CD4-positive, alpha-beta T cell treated with Interleukin-17A for 4 hours (primary cell): ENCODE results near the gene SLC5A10.

ENCODE experiments used
- DNase-seq: peaks from one replicate; pipeline ENCODE4 v3.0.0-alpha.2; 2020; ENCODE audit warnings: mixed read lengths

The SLC5A10 gene

DNA sequence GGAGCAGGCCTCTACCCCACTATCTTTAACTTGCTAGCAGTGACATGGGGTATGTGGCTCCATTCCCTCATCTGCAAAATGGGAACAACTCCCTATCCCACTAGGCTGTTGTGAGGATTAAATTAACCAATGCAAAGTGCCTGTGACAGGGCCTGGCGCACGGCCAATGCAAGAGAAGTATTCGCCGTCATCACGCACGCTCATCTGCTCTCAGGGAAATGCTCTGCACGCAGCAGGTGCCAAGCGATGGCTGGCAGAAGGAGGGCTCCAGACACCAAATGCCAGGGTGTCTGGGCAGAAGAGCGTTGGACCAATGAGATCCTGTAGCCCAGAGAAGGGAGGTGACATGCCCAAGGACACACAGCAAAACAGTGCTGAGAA lies 35.3 kb downstream of the SLC5A10 start:
- DNase-seq: no peak

DNA sequence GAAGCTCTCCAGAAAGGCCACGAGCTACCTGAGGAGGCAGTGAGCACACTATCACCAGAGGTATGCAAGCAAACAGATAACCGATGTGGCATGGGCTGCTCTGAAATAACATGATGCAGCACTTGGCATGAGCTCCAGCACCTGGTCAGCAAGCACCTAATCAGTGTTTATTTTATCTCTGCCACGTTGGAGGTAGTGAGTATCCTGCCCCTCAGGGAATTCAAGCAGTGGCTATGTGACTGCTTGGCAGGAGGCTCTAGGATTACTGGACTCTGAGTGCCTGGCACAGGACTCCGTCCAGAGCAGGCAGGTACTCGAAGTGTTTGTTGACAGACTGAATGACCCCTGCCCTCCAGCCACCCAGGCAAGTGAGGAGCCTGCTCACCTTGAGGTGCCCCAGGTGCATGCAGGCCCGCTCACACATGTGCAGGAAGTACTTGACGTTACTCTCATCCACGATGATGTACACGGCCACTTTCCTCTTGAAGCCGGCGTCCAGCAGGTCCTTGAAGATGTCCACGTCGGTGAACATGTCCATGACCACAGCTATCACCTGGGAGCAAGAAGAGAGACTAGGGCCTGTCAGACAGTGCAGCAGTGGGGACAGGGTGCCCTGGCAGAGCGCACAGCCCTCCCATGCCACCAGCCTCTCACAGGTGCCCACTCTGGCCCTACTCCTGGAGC lies 36.0 kb downstream of the SLC5A10 start:
- DNase-seq: no peak

DNA sequence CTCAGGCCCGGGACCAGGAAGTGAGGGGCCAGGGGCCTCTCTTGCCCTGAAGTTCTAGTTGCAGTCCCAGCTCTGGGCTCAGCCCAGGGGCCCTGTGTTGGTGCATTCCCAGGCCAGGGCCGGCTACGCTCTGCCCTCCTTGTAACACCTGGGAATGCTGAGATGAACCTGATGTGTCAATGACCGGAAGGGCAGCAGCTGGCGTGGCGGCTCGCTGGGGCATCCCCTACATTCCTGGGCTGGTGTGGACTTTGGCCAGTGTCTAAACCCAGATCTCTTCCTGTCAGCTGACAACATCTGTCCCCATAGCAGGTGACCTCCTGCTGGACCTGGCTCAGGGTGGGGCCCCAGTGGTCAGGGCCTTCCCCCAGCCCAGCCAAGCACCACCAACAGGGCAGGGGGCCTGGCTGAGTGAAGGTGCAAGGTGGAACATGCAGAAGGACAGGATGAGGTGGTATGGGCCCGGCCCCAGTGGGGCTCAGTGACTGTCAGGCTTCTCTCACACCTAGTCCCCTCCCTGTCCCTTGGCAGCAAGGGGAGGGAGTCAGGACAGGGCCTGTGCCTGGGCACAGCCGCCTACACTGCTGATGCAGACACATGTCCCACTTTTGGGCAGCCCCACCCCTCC lies 36.7 kb downstream of the SLC5A10 start:
- DNase-seq: no peak

DNA sequence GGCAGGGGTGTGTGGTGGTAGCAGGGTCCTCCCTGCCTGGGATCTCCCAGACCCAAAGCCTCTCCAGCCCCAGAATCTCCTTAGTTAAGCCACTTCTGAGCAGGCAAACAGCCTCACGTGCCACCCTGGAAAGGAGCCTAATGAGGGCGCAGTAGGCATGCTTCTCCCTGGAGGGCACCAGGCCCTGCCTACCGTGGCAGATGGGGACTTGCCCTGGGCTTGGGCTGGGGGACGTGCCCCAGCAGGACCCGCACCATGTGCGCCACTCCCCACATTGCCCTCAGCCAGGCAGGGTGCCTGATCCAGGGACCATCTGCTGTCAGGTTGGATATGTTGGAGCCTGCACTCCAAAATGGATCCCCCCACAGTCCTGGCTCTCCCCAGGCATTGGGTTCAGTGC lies 38.4 kb downstream of the SLC5A10 start:
- no peak for DNase-seq

DNA sequence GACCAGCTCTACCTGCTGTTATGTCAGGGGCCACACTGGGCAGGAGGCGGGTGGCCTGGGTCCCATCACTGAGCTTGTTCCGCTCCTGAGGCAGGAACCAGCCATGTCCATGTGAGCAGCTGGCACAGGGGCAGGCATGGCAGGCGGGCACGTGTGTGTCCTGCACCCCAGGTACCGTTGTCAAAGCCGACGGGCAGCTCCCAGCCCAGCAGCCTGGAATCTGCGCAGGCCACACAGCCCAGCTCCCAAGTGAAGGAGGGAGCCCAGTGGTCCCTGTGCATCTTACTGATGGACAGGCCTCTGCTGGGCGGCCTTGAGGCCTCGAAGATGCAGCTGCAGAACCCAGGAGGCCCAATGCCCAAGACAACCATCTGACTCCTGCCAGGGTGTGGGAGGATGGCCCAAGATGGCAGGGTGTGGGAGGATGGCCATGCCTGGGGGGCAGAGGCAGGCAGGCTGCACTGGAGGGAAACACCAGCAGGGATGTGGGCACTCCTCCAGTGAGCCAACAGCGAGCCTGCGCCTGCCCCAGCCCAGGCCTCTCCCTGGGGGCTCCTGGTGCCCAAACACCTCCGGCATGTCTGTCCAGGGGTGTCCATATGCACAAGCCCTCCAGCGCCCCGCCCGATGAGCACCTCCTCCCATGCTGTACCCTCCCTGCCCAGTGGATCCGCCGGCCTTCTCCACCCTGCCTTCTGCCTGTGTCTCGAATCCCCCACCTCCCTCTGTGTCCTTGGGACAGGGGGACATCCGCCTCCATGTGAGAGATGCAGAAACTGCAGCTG lies 39.8 kb downstream of the SLC5A10 start:
- no peak for DNase-seq

DNA sequence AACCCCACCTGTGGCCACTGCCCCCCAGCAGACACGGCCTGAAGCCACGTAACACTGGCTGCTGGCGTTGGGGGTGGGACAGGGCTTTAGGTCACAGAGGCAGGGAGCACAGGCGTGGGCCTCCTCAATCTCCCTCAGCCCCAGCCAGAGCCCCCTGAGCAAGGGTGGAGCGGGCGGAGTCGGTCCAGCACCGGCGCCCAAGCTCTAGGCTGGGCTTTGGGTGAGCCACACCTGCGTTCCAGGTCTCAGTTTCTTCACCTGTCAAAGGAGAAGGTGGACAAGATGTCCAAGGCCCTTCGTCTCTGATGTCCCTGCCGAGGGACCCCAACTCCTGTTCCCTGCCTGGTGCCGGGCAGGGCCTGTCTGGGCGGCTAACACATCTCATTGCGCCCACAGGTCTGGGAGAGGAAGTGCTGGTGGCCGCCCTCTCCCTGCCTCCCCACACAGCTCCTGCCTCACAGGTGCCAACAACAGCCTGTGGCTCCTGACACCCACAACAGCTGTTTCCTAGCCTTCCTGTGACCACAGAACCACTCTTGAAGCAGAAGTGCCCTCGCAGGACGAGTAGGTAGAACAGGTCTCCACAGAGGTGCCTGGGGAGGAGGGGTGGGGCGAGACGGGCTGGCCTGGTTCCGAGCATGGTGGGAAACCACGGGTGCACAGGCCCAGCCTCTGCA lies 40.6 kb downstream of the SLC5A10 start:
- peak; percentile 32 for DNase-seq

DNA sequence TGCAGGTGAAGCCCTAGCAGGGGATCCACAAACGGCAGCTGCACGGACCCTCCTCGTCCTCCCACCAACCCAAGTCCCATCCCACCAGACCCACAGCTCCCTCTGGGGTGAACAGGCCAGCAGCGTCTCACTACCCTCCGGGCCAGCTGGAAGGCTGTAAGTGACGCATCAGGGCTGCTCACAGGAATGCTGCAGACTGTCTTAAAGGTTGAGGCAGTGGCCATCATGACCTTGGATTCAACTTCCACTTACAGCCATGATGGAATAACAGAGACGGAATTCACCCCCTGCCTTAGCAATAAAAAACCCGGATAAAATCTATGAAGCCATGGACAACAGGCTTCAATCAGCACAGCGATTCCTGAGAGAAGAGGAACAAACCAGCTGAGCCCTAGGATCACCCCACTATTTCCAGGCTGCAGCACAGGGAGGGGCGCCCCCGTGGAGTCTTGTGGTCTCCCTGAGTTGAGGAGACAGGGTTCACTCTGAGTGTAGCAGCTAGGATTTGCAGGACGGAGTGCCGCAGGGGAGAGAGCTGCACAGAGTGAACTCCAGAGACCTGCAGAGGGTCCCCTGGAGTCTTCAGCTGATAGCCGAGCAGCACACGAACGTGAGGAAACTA lies 42.1 kb downstream of the SLC5A10 start:
- no peak for DNase-seq

DNA sequence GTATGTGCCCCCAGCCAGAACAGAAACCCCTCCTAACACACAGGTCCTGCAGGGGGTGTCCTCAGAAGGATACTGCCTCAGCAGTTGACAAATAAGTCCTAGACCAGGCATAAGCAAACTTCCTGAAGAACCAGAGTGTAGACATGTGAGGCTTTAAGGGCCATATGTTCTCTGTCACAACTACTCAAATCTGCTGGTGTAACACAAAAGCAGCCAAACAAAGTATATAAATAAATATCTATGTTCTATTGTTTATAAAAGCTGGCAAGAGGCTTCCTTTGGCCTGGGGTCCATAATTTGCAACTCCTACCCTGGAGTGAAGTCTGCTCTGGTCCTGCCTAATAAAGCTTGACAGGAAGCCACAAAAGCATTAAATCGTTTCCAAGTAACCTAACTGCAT lies 42.7 kb downstream of the SLC5A10 start:
- DNase-seq: no peak

DNA sequence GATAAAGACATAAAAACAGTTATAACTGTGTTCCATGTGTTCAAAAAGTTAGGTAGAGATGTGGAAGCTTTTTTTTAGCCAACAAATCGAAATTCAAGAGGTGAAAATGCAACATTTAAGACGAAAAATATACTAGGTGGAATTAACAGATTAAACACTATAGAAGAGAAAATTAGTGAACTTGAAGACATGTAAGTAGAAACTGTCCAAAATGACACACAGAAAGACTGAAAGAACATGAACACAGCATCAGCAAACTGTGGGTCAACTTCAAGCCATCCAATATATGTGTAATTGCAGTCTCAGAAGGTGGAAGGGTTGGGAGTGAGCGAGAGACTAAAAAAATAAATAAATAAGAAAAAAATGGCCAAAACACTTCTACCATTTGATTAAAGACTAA lies 43.3 kb downstream of the SLC5A10 start:
- no peak for DNase-seq

DNA sequence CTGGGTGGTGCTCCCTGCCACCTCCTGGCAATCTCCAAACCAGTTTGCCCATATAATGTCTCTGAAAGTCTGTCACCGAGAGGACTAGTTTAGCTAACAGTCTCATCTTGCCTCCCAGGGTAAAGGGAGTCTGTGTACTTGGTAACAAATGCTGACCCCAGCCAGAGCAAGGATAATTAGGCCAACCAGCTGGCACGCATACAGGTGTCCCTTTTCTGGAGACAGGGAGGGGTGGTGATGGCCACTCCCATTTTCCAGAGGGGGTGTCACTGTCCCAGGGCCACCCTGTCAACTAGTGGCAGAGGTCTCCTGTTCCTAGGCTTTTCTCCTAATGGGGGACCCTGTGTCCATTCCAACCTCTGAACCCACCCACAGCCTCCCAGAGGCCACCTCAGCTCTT lies 44.5 kb downstream of the SLC5A10 start:
- DNase-seq: no peak

DNA sequence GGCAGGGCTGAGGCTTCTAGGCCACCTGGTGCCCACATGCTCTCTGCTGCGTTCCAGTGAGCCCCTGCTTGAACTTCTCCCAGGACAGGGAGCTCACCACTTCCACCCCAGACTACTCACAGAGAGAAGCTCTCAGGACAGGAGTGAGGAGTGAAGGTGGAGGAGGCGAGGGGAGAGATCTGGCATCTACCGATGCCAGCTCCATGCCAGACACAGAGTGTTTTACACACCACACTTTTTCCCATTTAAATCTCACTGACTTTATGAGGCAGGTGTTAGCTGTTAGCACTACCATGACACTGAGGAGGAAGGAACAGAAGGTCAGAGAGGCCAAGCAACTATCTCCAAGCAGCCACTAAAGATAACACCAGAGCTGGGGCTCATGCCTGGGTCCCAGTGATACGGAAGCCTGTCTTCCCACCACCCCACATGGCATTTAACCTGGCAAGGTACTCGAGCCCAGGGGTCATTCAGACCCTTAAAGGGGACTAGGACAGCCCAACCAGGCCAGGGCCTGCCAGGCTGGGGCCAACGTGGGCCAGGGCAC lies 45.8 kb downstream of the SLC5A10 start:
- no peak for DNase-seq

DNA sequence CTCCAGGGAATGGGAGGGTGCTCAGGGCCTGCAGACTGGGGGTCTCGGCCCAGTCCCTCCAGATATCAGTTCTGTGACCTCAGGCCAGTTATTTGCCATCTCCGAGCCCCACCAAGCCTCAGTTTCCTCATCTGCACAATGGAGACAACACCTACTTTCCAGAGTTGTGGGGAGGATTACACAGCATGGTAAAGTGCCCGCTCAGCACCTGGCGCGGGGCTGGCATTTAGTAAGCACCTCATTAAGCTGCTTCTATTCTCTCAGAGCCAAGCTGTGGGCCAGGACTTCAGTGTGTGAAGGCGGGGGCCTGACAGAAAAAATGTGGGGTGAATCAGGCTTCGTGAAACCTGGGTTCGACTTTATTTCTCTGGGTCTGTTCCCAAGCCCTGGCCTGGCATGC lies 47.4 kb downstream of the SLC5A10 start:
- DNase-seq: no peak

DNA sequence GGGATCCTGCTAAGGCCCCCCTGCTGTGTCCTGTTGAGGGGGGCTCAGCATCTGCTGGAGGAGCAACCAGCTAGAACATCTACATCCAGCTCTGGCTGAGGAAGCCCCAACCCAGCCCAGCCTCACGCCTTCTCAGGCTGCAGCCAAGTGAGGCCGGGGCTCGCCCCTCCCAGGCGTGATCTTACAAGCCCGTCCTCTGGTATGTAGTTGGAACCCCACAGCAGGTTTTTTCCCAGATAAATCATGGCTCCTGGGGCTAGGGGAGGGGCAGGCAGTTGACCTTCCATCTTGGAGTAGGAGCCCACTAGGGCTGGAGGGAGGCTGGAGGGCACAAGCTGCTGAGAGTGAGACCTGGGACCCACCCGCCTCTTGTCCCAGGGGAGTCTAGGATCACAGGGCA lies 47.9 kb downstream of the SLC5A10 start:
- DNase-seq: no peak

DNA sequence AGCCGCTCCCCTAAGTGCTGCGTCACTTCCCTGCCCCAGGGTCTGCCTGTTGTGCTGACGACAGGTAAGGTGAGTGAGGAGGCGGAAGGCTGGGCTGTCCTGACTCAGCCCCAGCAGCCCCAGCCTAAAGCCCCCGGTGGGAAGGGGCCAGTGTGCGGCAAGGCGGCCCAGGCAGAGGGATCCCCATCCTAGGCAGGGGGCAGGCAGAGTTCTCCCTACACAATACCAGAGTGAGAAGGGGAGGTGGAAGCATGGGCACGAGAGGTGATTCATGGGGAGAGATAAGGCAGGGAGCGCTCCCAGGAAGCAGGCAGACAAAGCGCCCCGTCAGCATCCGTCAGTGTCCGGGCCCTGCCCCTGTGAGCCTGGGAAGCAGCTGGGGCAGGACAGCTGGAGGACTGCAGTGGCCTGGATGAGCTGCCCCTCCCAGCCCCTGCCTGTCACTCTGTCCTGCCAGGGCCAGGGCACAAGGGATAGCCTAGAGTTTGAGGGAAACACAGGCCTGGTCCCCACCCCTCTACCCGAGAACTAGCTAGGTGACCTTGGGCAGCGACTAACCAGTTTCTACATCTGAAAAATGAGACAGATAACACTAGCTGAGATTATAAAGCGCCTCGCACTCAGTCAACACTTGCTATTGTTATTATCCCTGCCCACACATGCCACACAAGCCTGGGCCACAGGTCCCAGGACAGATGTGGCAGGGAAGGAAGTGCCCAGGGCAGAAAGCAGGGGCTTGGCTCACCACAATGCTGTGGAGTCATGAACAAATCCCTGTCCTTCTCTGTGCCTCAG lies 48.8 kb downstream of the SLC5A10 start:
- no peak for DNase-seq

DNA sequence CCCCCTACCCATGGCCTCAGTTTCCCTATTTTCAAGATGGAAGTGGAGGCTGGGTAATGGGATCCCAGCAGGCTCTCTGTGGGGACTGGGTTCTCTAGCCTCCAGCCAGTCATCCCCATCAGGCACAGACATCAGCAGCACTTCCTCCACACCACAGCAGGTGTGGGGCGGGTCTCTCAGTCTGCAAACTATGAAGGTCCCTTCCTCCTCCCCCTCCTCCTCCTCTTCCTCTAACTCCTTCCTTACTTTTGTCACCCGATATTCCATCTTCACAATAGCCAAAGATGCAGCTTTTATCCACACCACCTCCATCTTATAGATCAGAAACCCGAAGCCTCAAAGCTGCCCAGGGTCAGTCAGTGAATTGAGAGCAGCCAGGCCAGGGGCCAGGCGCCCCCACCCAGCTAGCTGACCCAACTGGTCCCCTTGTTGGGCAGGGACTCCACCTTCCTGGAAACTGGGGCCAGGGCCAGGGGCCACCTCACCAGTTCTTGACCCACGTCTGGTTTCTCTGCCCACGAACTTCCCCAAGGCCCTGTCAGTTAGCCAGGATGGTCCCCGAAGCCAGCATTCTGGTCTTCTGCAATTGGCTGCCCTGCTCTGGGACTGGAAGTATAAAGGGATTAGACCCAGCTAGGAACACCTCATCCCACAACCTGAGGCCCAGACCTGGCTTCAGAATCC lies 50.1 kb downstream of the SLC5A10 start:
- DNase-seq: peak; percentile 42

DNA sequence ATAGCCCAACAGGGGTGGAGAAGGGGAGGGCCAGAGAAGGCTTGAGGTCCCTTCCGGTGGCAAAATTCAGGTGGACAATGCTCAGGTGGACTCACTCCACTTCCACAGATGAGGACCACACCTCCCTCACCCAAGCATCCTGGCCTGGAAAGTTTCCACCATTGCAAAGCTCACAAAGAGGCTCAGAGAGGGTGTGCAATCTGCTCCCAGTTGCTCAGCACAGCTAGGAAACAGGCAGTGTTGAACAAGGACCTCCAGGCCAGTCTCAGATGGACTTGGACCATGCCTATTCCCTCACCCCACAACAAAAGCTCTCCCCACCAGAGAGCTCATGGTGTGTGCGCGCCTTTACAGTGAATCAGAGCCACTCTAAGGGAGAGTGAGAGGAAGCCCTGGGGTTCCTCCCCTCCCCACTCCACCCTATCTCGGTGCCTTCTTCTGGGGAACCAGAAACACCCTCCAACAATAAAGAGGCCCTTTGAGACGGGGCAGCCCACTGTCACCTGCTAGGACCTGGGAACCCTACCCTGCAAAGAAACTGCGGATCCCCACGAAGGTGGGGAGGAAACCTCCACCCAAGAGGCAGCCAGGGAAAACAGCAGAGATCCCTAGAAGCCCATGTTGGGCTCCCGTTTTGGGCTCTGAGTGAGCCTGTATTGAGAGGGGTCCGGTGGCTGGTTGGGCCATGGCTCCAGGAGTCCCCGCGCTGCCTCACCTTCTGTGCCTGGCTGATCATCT lies 51.0 kb downstream of the SLC5A10 start:
- DNase-seq: peak; percentile 66

DNA sequence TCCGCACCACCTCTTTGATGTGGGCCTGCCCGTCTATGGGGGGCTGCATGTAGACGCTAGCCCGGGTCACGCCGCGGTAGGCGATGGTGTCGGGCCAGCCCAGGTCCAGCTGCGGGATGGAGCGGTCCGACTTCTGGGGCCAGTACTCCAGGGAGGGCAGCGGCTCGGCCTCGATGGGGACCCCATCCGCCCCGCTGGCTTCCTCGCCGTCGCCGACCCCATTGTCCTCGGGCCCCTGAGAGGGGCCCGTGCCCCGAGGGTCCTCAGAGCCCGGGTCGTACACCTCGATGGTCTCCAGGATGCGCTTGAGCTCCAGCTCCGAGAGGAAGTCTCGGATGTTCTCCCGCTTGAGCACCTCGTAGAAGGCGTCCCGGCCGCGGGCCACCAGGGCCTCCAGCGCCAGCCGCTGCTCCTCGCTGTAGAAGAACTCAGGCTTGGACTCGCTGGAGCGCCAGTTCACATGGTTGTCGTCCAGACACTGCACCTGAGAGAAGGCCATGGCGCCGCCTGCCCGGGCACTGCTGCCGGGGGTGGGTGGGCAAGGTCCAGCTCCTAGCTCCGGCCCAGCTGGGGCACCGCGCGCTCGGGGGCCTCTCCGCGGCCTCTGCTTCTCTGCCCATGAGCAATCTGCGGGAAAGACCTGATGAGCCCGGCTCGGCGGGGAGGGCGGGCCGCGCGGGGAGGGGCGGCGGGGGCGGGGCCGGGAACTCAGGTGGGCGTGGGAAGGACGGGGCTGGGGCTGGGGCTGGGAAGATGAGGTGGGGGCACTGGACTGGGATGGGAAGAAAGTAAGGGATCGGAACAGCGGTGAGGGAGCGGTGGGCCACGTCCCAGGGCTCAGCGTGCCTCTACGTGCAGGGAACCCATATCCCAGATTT lies 51.8 kb downstream of the SLC5A10 start:
- DNase-seq: peak; percentile 70

DNA sequence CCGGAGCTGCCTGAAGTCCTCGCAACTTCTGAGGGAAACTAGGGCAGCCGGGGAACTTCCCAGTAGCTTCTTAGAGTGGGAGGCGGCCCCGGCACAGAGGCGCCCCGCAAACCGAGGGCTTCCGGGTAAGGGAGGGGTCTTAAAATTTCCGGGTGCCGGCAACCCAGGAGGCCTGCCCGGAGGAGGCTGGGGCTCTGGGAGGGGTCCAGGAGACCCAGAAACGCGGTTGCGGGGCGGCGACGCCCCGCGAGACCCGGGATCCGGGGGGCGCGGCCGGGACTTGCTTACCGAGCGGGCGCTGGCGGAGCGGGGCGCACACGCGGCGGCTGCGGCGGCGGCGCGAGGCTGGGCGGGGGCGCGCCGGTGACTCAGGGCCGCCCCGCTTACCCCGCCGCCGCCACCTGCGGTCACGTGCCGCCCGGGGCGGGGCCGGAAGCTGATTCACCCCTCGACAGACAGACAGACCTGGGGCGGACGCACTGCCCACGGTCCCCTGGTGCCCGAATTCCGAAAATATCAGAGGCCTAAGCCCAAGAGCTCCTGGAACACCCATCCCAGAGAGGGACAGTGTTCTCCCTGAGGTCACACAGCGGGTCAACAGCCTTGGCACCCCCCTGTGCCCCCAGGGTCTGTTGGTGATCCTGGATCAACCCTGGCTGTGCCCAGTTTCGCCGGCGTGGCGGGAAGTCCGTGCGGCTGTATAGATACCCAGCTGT lies 52.6 kb downstream of the SLC5A10 start, which contains the start of gene FAM83G:
Gene FAM83G (minus strand): TSS at position 344 of the 716 bp plus-strand sequence. CDS start 723 bp downstream, outside the sequence.
- peak; percentile 96 for DNase-seq
